DND-41 (cell line): ENCODE measurements around the gene TMEM190.
"Not testable (repeated sequence)": the region's sequence is repeated elsewhere in the genome, so short reads cannot be mapped to it uniquely, and the experiment has no call there.

Source experiments
- ATAC-seq: fragments of 200-7000 bp; cut with Tn5 transposase; 3 replicates; pipeline ENCODE4 v1.9.1; 2021; ENCODE audit warnings: low read depth; ENCODE audit not compliant: insufficient read depth
- DNase-seq: peaks from one replicate; pipeline ENCODE4 v3.0.0-alpha.2; 2020
- H2AFZ ChIP-seq: 2 replicates; pipeline ENCODE4 v1.6.0; 2012; ENCODE audit warnings: low read depth, low read length
- H3K27ac ChIP-seq: 2 replicates; pipeline ENCODE4 v1.5.1; 2012; ENCODE audit warnings: low read length, inconsistent platforms
- H3K27me3 ChIP-seq: fragments of 200-600 bp; sonication (generic); 2 replicates; pipeline ENCODE4 v1.6.0; 2012; ENCODE audit warnings: low read length, mild to moderate bottlenecking, inconsistent platforms; ENCODE audit not compliant: insufficient read depth, poor library complexity
- H3K36me3 ChIP-seq: 2 replicates; pipeline ENCODE4 v1.5.1; 2012; ENCODE audit warnings: low read length, inconsistent platforms; ENCODE audit not compliant: insufficient read depth
- H3K4me1 ChIP-seq: 2 replicates; pipeline ENCODE4 v1.5.1; 2012; ENCODE audit warnings: mild to moderate bottlenecking, low read length; ENCODE audit not compliant: insufficient read depth
- H3K4me2 ChIP-seq: 2 replicates; pipeline ENCODE4 v1.6.0; 2012; ENCODE audit warnings: mild to moderate bottlenecking, moderate library complexity, low read length, inconsistent platforms; ENCODE audit not compliant: insufficient read depth
- H3K4me3 ChIP-seq, 2 experiments: fragments of 200-600 bp in 1 of 2; shearing (Covaris generic) in 1 of 2; 2 replicates each; pipeline ENCODE4 v1.5.1; 2012 to 2016; ENCODE audit warnings: inconsistent platforms in 2 of 2, low read length in 2 of 2, mild to moderate bottlenecking in 2 of 2, low read depth in 1 of 2, moderate library complexity in 1 of 2
- H3K79me2 ChIP-seq: 2 replicates; pipeline ENCODE4 v1.6.0; 2012; ENCODE audit warnings: low read length, inconsistent platforms; ENCODE audit not compliant: insufficient read depth
- H3K9ac ChIP-seq: 2 replicates; pipeline ENCODE4 v1.6.0; 2012; ENCODE audit warnings: low read depth, mild to moderate bottlenecking, inconsistent platforms, low read length, moderate library complexity
- H3K9me3 ChIP-seq: 2 replicates; pipeline ENCODE4 v1.5.1; 2012; ENCODE audit warnings: low read length, moderate library complexity, mild to moderate bottlenecking, inconsistent platforms; ENCODE audit not compliant: insufficient read depth, severe bottlenecking
- H4K20me1 ChIP-seq: 2 replicates; pipeline ENCODE4 v1.6.0; 2012; ENCODE audit warnings: low read length; ENCODE audit not compliant: insufficient read depth
- EZH2 ChIP-seq: IDR thresholded peaks from 3 replicates; pipeline ENCODE4 v1.6.1; 2012; ENCODE audit warnings: borderline replicate concordance, low read depth, mild to moderate bottlenecking, moderate library complexity, low read length, inconsistent platforms; ENCODE audit not compliant: severe bottlenecking
- TF ChIP-seq, protein P1 (sequence below): IDR thresholded peaks from 2 replicates; pipeline ENCODE4 v1.5.1; 2012; ENCODE audit warnings: borderline replicate concordance, low read length, moderate library complexity, mild to moderate bottlenecking; ENCODE audit not compliant: poor library complexity, severe bottlenecking; ENCODE audit errors: extremely low read depth

The TMEM190 gene

GRCh38 chr19:55405638-55406037 is 29.0 kb downstream of the TMEM190 start:
- no peak for TF ChIP-seq EZH2
- TF ChIP-seq, protein P1, sequence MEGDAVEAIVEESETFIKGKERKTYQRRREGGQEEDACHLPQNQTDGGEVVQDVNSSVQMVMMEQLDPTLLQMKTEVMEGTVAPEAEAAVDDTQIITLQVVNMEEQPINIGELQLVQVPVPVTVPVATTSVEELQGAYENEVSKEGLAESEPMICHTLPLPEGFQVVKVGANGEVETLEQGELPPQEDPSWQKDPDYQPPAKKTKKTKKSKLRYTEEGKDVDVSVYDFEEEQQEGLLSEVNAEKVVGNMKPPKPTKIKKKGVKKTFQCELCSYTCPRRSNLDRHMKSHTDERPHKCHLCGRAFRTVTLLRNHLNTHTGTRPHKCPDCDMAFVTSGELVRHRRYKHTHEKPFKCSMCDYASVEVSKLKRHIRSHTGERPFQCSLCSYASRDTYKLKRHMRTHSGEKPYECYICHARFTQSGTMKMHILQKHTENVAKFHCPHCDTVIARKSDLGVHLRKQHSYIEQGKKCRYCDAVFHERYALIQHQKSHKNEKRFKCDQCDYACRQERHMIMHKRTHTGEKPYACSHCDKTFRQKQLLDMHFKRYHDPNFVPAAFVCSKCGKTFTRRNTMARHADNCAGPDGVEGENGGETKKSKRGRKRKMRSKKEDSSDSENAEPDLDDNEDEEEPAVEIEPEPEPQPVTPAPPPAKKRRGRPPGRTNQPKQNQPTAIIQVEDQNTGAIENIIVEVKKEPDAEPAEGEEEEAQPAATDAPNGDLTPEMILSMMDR: no peak
- Histone ChIP-seq H4K20me1 (peaks cover 56% of the 10 kb centered on the region), H3K9me3 (peaks cover 15% of the 10 kb centered on the region), H3K4me2 (peak overlapping the region; percentile 92), H2AFZ (no peak overlapping the region), H3K27ac (peak overlapping the region; percentile 86), H3K4me3 (peak overlapping the region; percentile 89 to 90; a peak in 3 of 4 replicates), H3K9ac (peak overlapping the region; percentile 97), H3K36me3 (peaks cover 62% of the 10 kb centered on the region), H3K79me2 (peaks cover 56% of the 10 kb centered on the region), H3K27me3 (no peaks in the 10 kb centered on the region), H3K4me1 (peaks cover 46% of the 10 kb centered on the region)
- no peak for ATAC-seq
- no peak for DNase-seq

GRCh38 chr19:55406091-55406825 is 29.6 kb downstream of the TMEM190 start:
- Histone ChIP-seq H3K79me2 (peaks cover 56% of the 10 kb centered on the region), H4K20me1 (peaks cover 52% of the 10 kb centered on the region), H3K4me3 (peak overlapping the region; percentile 89 to 90; a peak in 3 of 4 replicates), H3K9ac (peak overlapping the region; percentile 97), H3K4me2 (peak overlapping the region; percentile 92), H2AFZ (no peak overlapping the region), H3K27ac (peak overlapping the region; percentile 86), H3K9me3 (peaks cover 15% of the 10 kb centered on the region), H3K36me3 (peaks cover 58% of the 10 kb centered on the region), H3K27me3 (no peaks in the 10 kb centered on the region), H3K4me1 (peaks cover 46% of the 10 kb centered on the region)
- no peak for TF ChIP-seq EZH2
- TF ChIP-seq, protein P1: no peak
- no peak for ATAC-seq
- no peak for DNase-seq

- H3K36me3 ChIP-seq: peaks cover 52% of the 10 kb centered on the region
- H3K4me2 ChIP-seq: peak overlapping the region; percentile 92
- H2AFZ ChIP-seq: no peak overlapping the region
- H3K9me3 ChIP-seq: peaks cover 15% of the 10 kb centered on the region
- peaks cover 47% of the 10 kb centered on the region for H4K20me1 ChIP-seq
- peak overlapping the region; percentile 97 for H3K9ac ChIP-seq
- H3K79me2 ChIP-seq: peaks cover 52% of the 10 kb centered on the region
- peak overlapping the region; percentile 89 to 90 for H3K4me3 ChIP-seq
- H3K27ac ChIP-seq: peak overlapping the region; percentile 86
- peaks cover 46% of the 10 kb centered on the region for H3K4me1 ChIP-seq
- DNase-seq (peak; percentile 49), ATAC-seq (no peak)
- H3K27me3 ChIP-seq: no peaks in the 10 kb centered on the region
- TF ChIP-seq, protein P1: no peak
- no peak for TF ChIP-seq EZH2
Measured at GRCh38 chr19:55406826-55407549, 30.4 kb downstream of the TMEM190 start.

- Histone ChIP-seq H3K79me2 (peaks cover 47% of the 10 kb centered on the region), H3K9me3 (peaks cover 15% of the 10 kb centered on the region), H3K36me3 (peaks cover 47% of the 10 kb centered on the region), H3K27ac (peak within 1 kb of the TSS; percentile 99), H3K4me2 (peak within 1 kb of the TSS; percentile 92), H4K20me1 (peaks cover 42% of the 10 kb centered on the region), H3K9ac (peak within 1 kb of the TSS; percentile 97), H3K4me1 (peaks cover 46% of the 10 kb centered on the region), H3K4me3 (peak within 1 kb of the TSS; percentile 89 to 90), H2AFZ (peak within 1 kb of the TSS; percentile 91)
- not testable (repeated sequence) for ATAC-seq, H3K27me3 ChIP-seq, DNase-seq
Measured at GRCh38 chr19:55407550-55407799, 30.8 kb downstream of the TMEM190 start, which contains the start of gene UBE2S. TSS of gene UBE2S (minus strand) at chr19:55407788. CDS start at chr19:55407589, 199 bp downstream.
